Body of pancreas (tissue), 4 donors: ENCODE measurements around the gene HKDC1. TPM values are rescaled to one million over a fixed set of nuclear protein-coding genes. Genes with fewer than 3 reads are reported as not detected.

ENCODE experiments used
- ATAC-seq: fragments of 150-250 bp; one replicate; pipeline ENCODE4 v1.9.1; 2016
- DNase-seq, 4 donors: peaks; one replicate each; pipeline ENCODE4 v3.0.0-alpha.2; 2019
- H3K27ac ChIP-seq, 4 donors: fragments of 200-600 bp; sonication (generic); 1 replicate in 3 of 4; 2 replicates in 1 of 4; pipeline versions ENCODE4 v1.5.1 to v1.6.1; 2016 to 2019; ENCODE audit warnings: mild to moderate bottlenecking in 1 of 4, mixed read lengths in 1 of 4, moderate library complexity in 1 of 4
- H3K27me3 ChIP-seq, 2 donors: fragments of 200-600 bp; sonication (generic); one replicate each; pipeline ENCODE4 v1.6.0; 2016; ENCODE audit warnings: mild to moderate bottlenecking in 1 of 2
- H3K36me3 ChIP-seq, 2 donors: fragments of 200-600 bp; sonication (generic); replicated peaks in 1 of 2; 2 replicates each; pipeline ENCODE4 v1.5.1; 2016; ENCODE audit warnings: low read depth in 2 of 2; ENCODE audit not compliant: insufficient read depth in 1 of 2
- H3K4me1 ChIP-seq: fragments of 200-600 bp; sonication (generic); one replicate; pipeline ENCODE4 v1.6.0; 2016
- H3K4me3 ChIP-seq, 2 donors: fragments of 200-600 bp; sonication (generic); 1 replicate in 1 of 2; 2 replicates in 1 of 2; pipeline ENCODE4 v1.5.1; 2016 to 2019
- H3K9me3 ChIP-seq, 3 donors: fragments of 200-600 bp; sonication (generic); 1 replicate in 2 of 3; 2 replicates in 1 of 3; pipeline ENCODE4 v1.5.1; 2016
- CTCF ChIP-seq, 7 experiments: fragments of 450-650 bp in 4 of 7; fragments of 200-600 bp in 3 of 7; sonication (generic) in 3 of 7; IDR thresholded peaks; one replicate each; pipeline ENCODE4 v1.5.1; 2016 to 2019; ENCODE audit warnings: antibody characterized with exemption in 7 of 7
- POLR2A ChIP-seq, 3 donors: fragments of 450-650 bp; IDR thresholded peaks; one replicate each; pipeline ENCODE4 v1.6.1; 2016; ENCODE audit warnings: antibody characterized with exemption in 3 of 3, mild to moderate bottlenecking in 2 of 3
- WGBS, 2 donors: methylation state at CpG; one replicate each; pipeline ENCODE4 v1.1.5; 2017; 5-methylcytosine and 5-hydroxymethylcytosine counted together
- intact Hi-C: fragments of 100-400 bp; cut with DNase I; formaldehyde crosslinking; loops from one replicate; pipeline ENCODE4 v1.15.1; 2023
- total RNA-seq, 2 donors: library from RNA; depleted of rRNA; stranded (reverse); fragments of >200 nt; gene quantifications; one replicate each; pipeline ENCODE4 v1.1.0, GENCODE V29; 2016

The HKDC1 gene
- total RNA-seq, 2 donors from 2014 or later: 6.7 to 13.5 TPM

- no peaks in the 10 kb centered on the region for H3K36me3 ChIP-seq
- no peak overlapping the region for H3K27ac ChIP-seq
- TF ChIP-seq CTCF (IDR thresholded peaks at IDR 0.05) (no peak), POLR2A (IDR thresholded peaks at IDR 0.05) (no peak)
- no peaks in the 10 kb centered on the region for H3K27me3 ChIP-seq
- no peak overlapping the region for H3K4me3 ChIP-seq
- WGBS, 2 donors: 70 to 82% methylated on average over 6 of the region's 6 CpGs
- intact Hi-C loops: loop anchor here (10.0 kb wide), 1 partner anchor 265 kb away; no protein-coding TSS in a partner anchor
- ATAC-seq (no peak), DNase-seq (no peak)
- H3K4me1 ChIP-seq: no peaks in the 10 kb centered on the region
- H3K9me3 ChIP-seq: no peaks in the 10 kb centered on the region
These were observed 19.8 kb downstream of the HKDC1 start for GRCh38 chr10:69239816-69240434.

- Histone ChIP-seq H3K4me3 (no peak overlapping the region), H3K4me1 (no peaks in the 10 kb centered on the region), H3K36me3 (no peaks in the 10 kb centered on the region), H3K27me3 (no peaks in the 10 kb centered on the region), H3K9me3 (no peaks in the 10 kb centered on the region), H3K27ac (no peak overlapping the region)
- TF ChIP-seq CTCF (IDR thresholded peaks at IDR 0.05) (no peak), POLR2A (IDR thresholded peaks at IDR 0.05) (no peak)
- ATAC-seq: no peak
- WGBS, 2 donors: 74 to 92% methylated on average over 7 to 11 of the region's 11 CpGs
- intact Hi-C loops: no loop called here
- DNase-seq: no peak
These were observed 20.3 kb downstream of the HKDC1 start for GRCh38 chr10:69240455-69240854.

- no peaks in the 10 kb centered on the region for H3K36me3 ChIP-seq
- no peaks in the 10 kb centered on the region for H3K27me3 ChIP-seq
- DNase-seq (no peak), ATAC-seq (no peak)
- no peak overlapping the region for H3K27ac ChIP-seq
- WGBS, 2 donors: 83% methylated on average over 6 to 7 of the region's 7 CpGs
- H3K4me1 ChIP-seq: no peaks in the 10 kb centered on the region
- TF ChIP-seq CTCF (IDR thresholded peaks at IDR 0.05) (no peak), POLR2A (IDR thresholded peaks at IDR 0.05) (no peak)
- no peak overlapping the region for H3K4me3 ChIP-seq
- intact Hi-C loops: no loop called here
- H3K9me3 ChIP-seq: no peaks in the 10 kb centered on the region
These were observed 21.4 kb downstream of the HKDC1 start for GRCh38 chr10:69241575-69241974.

GRCh38 chr10:69242040-69242851 is 22.1 kb downstream of the HKDC1 start:
- H3K27me3 ChIP-seq: no peaks in the 10 kb centered on the region
- H3K27ac ChIP-seq: no peak overlapping the region
- no peaks in the 10 kb centered on the region for H3K36me3 ChIP-seq
- TF ChIP-seq POLR2A (IDR thresholded peaks at IDR 0.05) (no peak), CTCF (IDR thresholded peaks at IDR 0.05) (no peak)
- intact Hi-C loops: no loop called here
- H3K4me1 ChIP-seq: no peaks in the 10 kb centered on the region
- H3K4me3 ChIP-seq: no peak overlapping the region
- WGBS, 2 donors: 67 to 69% methylated on average over 11 of the region's 11 CpGs
- DNase-seq (no peak), ATAC-seq (no peak)
- no peaks in the 10 kb centered on the region for H3K9me3 ChIP-seq
